BLaER1 (cell line): Measurements from ENCODE around the gene INSIG2.
"Not testable (repeated sequence)": the region's sequence is repeated elsewhere in the genome, so short reads cannot be mapped to it uniquely, and the experiment has no call there.

Experiments used
- H3K27ac ChIP-seq: shearing (Covaris generic); formaldehyde crosslinking; 2 replicates; pipeline ENCODE4 v1.8.1; 2022
- H3K27me3 ChIP-seq: shearing (Covaris generic); formaldehyde crosslinking; 2 replicates; pipeline ENCODE4 v1.8.1; 2022
- H3K36me3 ChIP-seq: shearing (Covaris generic); formaldehyde crosslinking; 2 replicates; pipeline ENCODE4 v1.8.1; 2022
- H3K4me1 ChIP-seq: shearing (Covaris generic); formaldehyde crosslinking; 2 replicates; pipeline ENCODE4 v1.8.1; 2022
- H3K4me2 ChIP-seq: shearing (Covaris generic); formaldehyde crosslinking; 2 replicates; pipeline ENCODE4 v1.8.1; 2022
- H3K4me3 ChIP-seq: shearing (Covaris generic); formaldehyde crosslinking; 2 replicates; pipeline ENCODE4 v1.8.1; 2022
- H3K9ac ChIP-seq: shearing (Covaris generic); formaldehyde crosslinking; 2 replicates; pipeline ENCODE4 v1.8.1; 2022
- H3K9me3 ChIP-seq: shearing (Covaris generic); formaldehyde crosslinking; 2 replicates; pipeline ENCODE4 v1.8.1; 2022
- H4K20me1 ChIP-seq: shearing (Covaris generic); formaldehyde crosslinking; 2 replicates; pipeline ENCODE4 v1.8.1; 2022
- Cebpa-rat ChIP-seq: shearing (Covaris generic); IDR thresholded peaks from 2 replicates; pipeline ENCODE4 v1.8.1; 2022

Gene INSIG2

GRCh38 chr2:118084491-118085089, 3.7 kb upstream of the INSIG2 start:
- H3K36me3 ChIP-seq, result no peaks in the 10 kb centered on the region
- H3K9ac ChIP-seq, result no peak overlapping the region
- no peaks in the 10 kb centered on the region for H4K20me1 ChIP-seq
- no peaks in the 10 kb centered on the region for H3K27me3 ChIP-seq
- no peak overlapping the region for H3K4me2 ChIP-seq
- no peak for TF ChIP-seq Cebpa-rat
- no peak overlapping the region for H3K27ac ChIP-seq
- no peak overlapping the region for H3K4me3 ChIP-seq
- H3K4me1 ChIP-seq, result peaks cover 18% of the 10 kb centered on the region
- H3K9me3 ChIP-seq, result no peaks in the 10 kb centered on the region

GRCh38 chr2:118085173-118086023, 2.9 kb upstream of the INSIG2 start:
- Histone ChIP-seq H3K4me2 (no peak overlapping the region), H3K4me3 (no peak overlapping the region)

GRCh38 chr2:118086024-118086633, 2.1 kb upstream of the INSIG2 start:
- Histone ChIP-seq H3K4me2 (no peak overlapping the region), H3K27me3 (no peaks in the 10 kb centered on the region), H3K4me1 (peaks cover 32% of the 10 kb centered on the region), H3K36me3 (no peaks in the 10 kb centered on the region), H3K9me3 (no peaks in the 10 kb centered on the region), H3K27ac (no peak overlapping the region), H4K20me1 (peaks cover 9% of the 10 kb centered on the region; the same call in 1 of the 2 replicates), H3K9ac (no peak overlapping the region), H3K4me3 (no peak overlapping the region)
- TF ChIP-seq Cebpa-rat, result no peak

More at GRCh38 chr2:118085173-118086023, 2.9 kb upstream of the INSIG2 start:
- TF ChIP-seq Cebpa-rat, result no peak
- H3K27me3 ChIP-seq, result no peaks in the 10 kb centered on the region
- H4K20me1 ChIP-seq, result peaks cover 5% of the 10 kb centered on the region; the same call in 1 of the 2 replicates
- H3K9me3 ChIP-seq, result no peaks in the 10 kb centered on the region
- no peak overlapping the region for H3K9ac ChIP-seq
- H3K4me1 ChIP-seq, result peaks cover 26% of the 10 kb centered on the region
- H3K36me3 ChIP-seq, result no peaks in the 10 kb centered on the region
- no peak overlapping the region for H3K27ac ChIP-seq

- no peak for TF ChIP-seq Cebpa-rat
- H3K27me3 ChIP-seq, result no peaks in the 10 kb centered on the region
- peak overlapping the region; percentile 19; the same call in 1 of the 2 replicates for H3K27ac ChIP-seq
- H4K20me1 ChIP-seq, result peaks cover 29% of the 10 kb centered on the region
- peaks cover 35% of the 10 kb centered on the region for H3K4me1 ChIP-seq
- H3K36me3 ChIP-seq, result no peaks in the 10 kb centered on the region
- no peaks in the 10 kb centered on the region for H3K9me3 ChIP-seq
- peak overlapping the region; percentile 92 for H3K4me2 ChIP-seq
- H3K9ac ChIP-seq, result peak overlapping the region; percentile 81
- peak overlapping the region; percentile 86 for H3K4me3 ChIP-seq
These were observed 999 bp downstream of the INSIG2 start for GRCh38 chr2:118089139-118089800.

GRCh38 chr2:118090387-118091139, 2.3 kb downstream of the INSIG2 start:
- Histone ChIP-seq H3K4me1 (peaks cover 42% of the 10 kb centered on the region), H3K4me2 (peak overlapping the region; percentile 92), H3K36me3 (0 out of 2 replicates have a peak, but pooled peaks cover 1% of the 10 kb centered on the region), H3K4me3 (peak overlapping the region; percentile 86; the same call in 1 of the 2 replicates), H3K9me3 (no peaks in the 10 kb centered on the region), H3K27ac (no peak overlapping the region), H3K9ac (no peak overlapping the region), H3K27me3 (no peaks in the 10 kb centered on the region), H4K20me1 (peaks cover 42% of the 10 kb centered on the region)
- no peak for TF ChIP-seq Cebpa-rat

- Histone ChIP-seq H3K4me3 (no peak overlapping the region), H3K9ac (no peak overlapping the region), H4K20me1 (peaks cover 48% of the 10 kb centered on the region), H3K4me2 (no peak overlapping the region), H3K36me3 (0 out of 2 replicates have a peak, but pooled peaks cover 5% of the 10 kb centered on the region), H3K4me1 (peaks cover 42% of the 10 kb centered on the region), H3K27ac (no peak overlapping the region), H3K9me3 (no peaks in the 10 kb centered on the region), H3K27me3 (no peaks in the 10 kb centered on the region)
- no peak for TF ChIP-seq Cebpa-rat
These were observed 2.8 kb downstream of the INSIG2 start for GRCh38 chr2:118091140-118091478.

- H3K4me2 ChIP-seq, result no peak overlapping the region
- no peaks in the 10 kb centered on the region for H3K9me3 ChIP-seq
- no peak overlapping the region for H3K9ac ChIP-seq
- H3K27me3 ChIP-seq, result no peaks in the 10 kb centered on the region
- no peak overlapping the region for H3K4me3 ChIP-seq
- H4K20me1 ChIP-seq, result peaks cover 53% of the 10 kb centered on the region
- peaks cover 10% of the 10 kb centered on the region for H3K36me3 ChIP-seq
- no peak overlapping the region for H3K27ac ChIP-seq
- no peak for TF ChIP-seq Cebpa-rat
- peaks cover 40% of the 10 kb centered on the region for H3K4me1 ChIP-seq
These were observed 3.4 kb downstream of the INSIG2 start for GRCh38 chr2:118091631-118092030.

GRCh38 chr2:118094102-118094501, 5.8 kb downstream of the INSIG2 start:
- H3K4me3 ChIP-seq, H3K9me3 ChIP-seq, H3K27ac ChIP-seq, H3K27me3 ChIP-seq, H3K9ac ChIP-seq: not testable (repeated sequence)
- peaks cover 36% of the 10 kb centered on the region for H3K4me1 ChIP-seq
- peak overlapping the region; percentile 28 for H3K4me2 ChIP-seq
- peaks cover 32% of the 10 kb centered on the region for H3K36me3 ChIP-seq
- peaks cover 78% of the 10 kb centered on the region for H4K20me1 ChIP-seq

GRCh38 chr2:118094503-118094902, 6.2 kb downstream of the INSIG2 start:
- H4K20me1 ChIP-seq, result peaks cover 82% of the 10 kb centered on the region

More at GRCh38 chr2:118094503-118094902, 6.2 kb downstream of the INSIG2 start:
- Histone ChIP-seq H3K4me1 (peaks cover 33% of the 10 kb centered on the region), H3K4me3 (no peak overlapping the region), H3K4me2 (peak overlapping the region; percentile 28), H3K9ac (no peak overlapping the region), H3K36me3 (peaks cover 35% of the 10 kb centered on the region), H3K27ac (no peak overlapping the region), H3K9me3 (no peaks in the 10 kb centered on the region), H3K27me3 (no peaks in the 10 kb centered on the region)
- TF ChIP-seq Cebpa-rat, result no peak
